ENCODE results near the gene GAK.

- TF ChIP-seq CTCF (IDR thresholded peaks at IDR 0.05 in 8 of 11, conservative IDR thresholded peaks at IDR 0.05 in 3 of 11) (no peak), POLR2A (IDR thresholded peaks at IDR 0.05) (no peak)
Measured at GRCh38 chr4:951186-951585, 19.1 kb upstream of the GAK start.

Data from spleen (tissue), 7 donors.